Measurements from ENCODE around the gene PDE10A.

- TF ChIP-seq CTCF (IDR thresholded peaks at IDR 0.05; ENCODE audit: low read length): no peak
- no peak for TF ChIP-seq EZH2 (IDR thresholded peaks at IDR 0.05; ENCODE audit: borderline replicate concordance, low read length)
Observed at GRCh38 chr6:165481921-165482320, 181.1 kb downstream of the PDE10A start.

Data from OCI-LY1 (cell line).